ENCODE results near the gene AHRR. TPM values are rescaled to one million over a fixed set of nuclear protein-coding genes. Genes with fewer than 3 reads are reported as not detected.
"Not testable (repeated sequence)": the region's sequence is repeated elsewhere in the genome, so short reads cannot be mapped to it uniquely, and the experiment has no call there.

AHRR gene
- total RNA-seq, 1 experiment from 2014 or later, result 2.6 TPM

GRCh38 chr5:398475-399295 is 77.2 kb downstream of the AHRR start:
- H3K4me1 ChIP-seq (ENCODE audit: low read length), result peaks cover 24% of the 10 kb centered on the region
- no peaks in the 10 kb centered on the region for H3K9me2 ChIP-seq (replicated peaks; ENCODE audit: insufficient read depth, low read length)
- H3K4me2 ChIP-seq (ENCODE audit: low read depth, low read length, poor library complexity, severe bottlenecking), result peak overlapping the region; percentile 65
- no peak overlapping the region for H3K4me3 ChIP-seq (ENCODE audit: low read length)
- no peaks in the 10 kb centered on the region for H3K79me2 ChIP-seq (ENCODE audit: low read length)
- no peak for DNase-seq
- peaks cover 5% of the 10 kb centered on the region; the same call in 1 of the 2 replicates for H4K20me1 ChIP-seq (ENCODE audit: insufficient read depth, low read depth, low read length)
- no peak overlapping the region for H2AFZ ChIP-seq (ENCODE audit: low read length)
- H3K36me3 ChIP-seq (ENCODE audit: insufficient read depth, low read length), result no peaks in the 10 kb centered on the region
- no peaks in the 10 kb centered on the region for H3K27me3 ChIP-seq (ENCODE audit: low read length)
- no peak overlapping the region for H3K27ac ChIP-seq (ENCODE audit: low read length)
- 0 out of 2 replicates have a peak overlapping the region, but pooled peaks have one; percentile 54 for H3K9ac ChIP-seq (ENCODE audit: low read length)
- no peaks in the 10 kb centered on the region for H3K9me3 ChIP-seq (ENCODE audit: low read length)

GRCh38 chr5:399296-400281 is 78.1 kb downstream of the AHRR start:
- H2AFZ ChIP-seq (ENCODE audit: low read length), result no peak overlapping the region
- DNase-seq, result peak; percentile 79
- peak overlapping the region; percentile 36; the same call in 1 of the 2 replicates for H3K4me3 ChIP-seq (ENCODE audit: low read length)
- H3K9me2 ChIP-seq (replicated peaks; ENCODE audit: insufficient read depth, low read length), result no peaks in the 10 kb centered on the region
- no peaks in the 10 kb centered on the region for H3K9me3 ChIP-seq (ENCODE audit: low read length)
- no peaks in the 10 kb centered on the region for H3K36me3 ChIP-seq (ENCODE audit: insufficient read depth, low read length)
- peaks cover 24% of the 10 kb centered on the region for H3K4me1 ChIP-seq (ENCODE audit: low read length)
- peak overlapping the region; percentile 65 for H3K4me2 ChIP-seq (ENCODE audit: low read depth, low read length, poor library complexity, severe bottlenecking)
- peak overlapping the region; percentile 54 for H3K9ac ChIP-seq (ENCODE audit: low read length)
- H3K27ac ChIP-seq (ENCODE audit: low read length), result no peak overlapping the region
- H3K79me2 ChIP-seq (ENCODE audit: low read length), result no peaks in the 10 kb centered on the region
- peaks cover 5% of the 10 kb centered on the region; the same call in 1 of the 2 replicates for H4K20me1 ChIP-seq (ENCODE audit: insufficient read depth, low read depth, low read length)
- H3K27me3 ChIP-seq (ENCODE audit: low read length), result no peaks in the 10 kb centered on the region

DNA sequence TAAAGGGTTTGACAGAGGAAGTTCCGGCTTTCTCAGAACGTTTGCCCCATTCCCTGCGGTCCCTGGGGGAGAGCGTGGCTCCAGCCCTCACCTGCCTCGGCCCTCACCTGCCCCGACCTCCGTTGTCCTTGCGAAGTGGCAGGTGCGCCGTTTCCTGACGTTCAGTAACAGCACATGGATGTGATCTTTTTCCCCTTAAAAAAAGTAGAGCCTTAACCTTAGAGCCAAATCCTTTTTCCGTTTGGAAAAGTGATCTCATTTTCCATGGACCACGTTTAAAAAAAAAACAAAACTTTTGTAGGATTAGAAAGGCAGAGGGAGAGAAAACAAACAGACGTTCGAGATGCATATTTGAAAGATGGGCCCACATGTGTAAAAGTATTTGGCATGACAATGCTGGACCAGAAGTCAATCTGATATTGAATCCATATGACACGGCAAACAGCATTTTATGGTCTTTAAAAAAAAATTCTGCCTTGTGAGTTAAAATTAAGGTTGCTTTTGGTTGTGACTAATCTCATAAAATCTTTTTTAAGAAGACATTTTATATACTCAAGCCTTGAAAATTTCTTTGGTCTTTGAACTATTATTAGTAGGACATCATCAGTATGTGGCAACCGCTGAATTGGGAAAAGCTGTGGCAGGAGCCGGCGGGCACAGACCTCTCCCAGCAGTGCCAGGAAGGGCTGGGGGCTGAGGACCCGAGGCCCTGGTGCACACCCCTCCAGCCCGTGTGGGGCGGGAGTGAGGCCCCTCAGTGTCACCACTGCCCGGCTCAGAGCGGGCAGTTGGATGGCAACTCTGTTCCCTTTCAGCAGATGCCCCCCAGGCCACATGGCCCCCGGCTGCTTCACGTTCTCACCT is 79.0 kb downstream of the AHRR start:
- H3K4me2 ChIP-seq (ENCODE audit: low read depth, low read length, poor library complexity, severe bottlenecking), result peak overlapping the region; percentile 65
- no peak for DNase-seq
- H3K27ac ChIP-seq (ENCODE audit: low read length), result no peak overlapping the region
- peaks cover 5% of the 10 kb centered on the region; the same call in 1 of the 2 replicates for H4K20me1 ChIP-seq (ENCODE audit: insufficient read depth, low read depth, low read length)
- no peaks in the 10 kb centered on the region for H3K9me3 ChIP-seq (ENCODE audit: low read length)
- no peak overlapping the region for H2AFZ ChIP-seq (ENCODE audit: low read length)
- no peaks in the 10 kb centered on the region for H3K79me2 ChIP-seq (ENCODE audit: low read length)
- H3K4me3 ChIP-seq (ENCODE audit: low read length), result peak overlapping the region; percentile 36; the same call in 1 of the 2 replicates
- H3K27me3 ChIP-seq (ENCODE audit: low read length), result no peaks in the 10 kb centered on the region
- H3K36me3 ChIP-seq (ENCODE audit: insufficient read depth, low read length), result no peaks in the 10 kb centered on the region
- H3K9me2 ChIP-seq (replicated peaks; ENCODE audit: insufficient read depth, low read length), result no peaks in the 10 kb centered on the region
- no peak overlapping the region for H3K9ac ChIP-seq (ENCODE audit: low read length)
- peaks cover 24% of the 10 kb centered on the region for H3K4me1 ChIP-seq (ENCODE audit: low read length)

DNA sequence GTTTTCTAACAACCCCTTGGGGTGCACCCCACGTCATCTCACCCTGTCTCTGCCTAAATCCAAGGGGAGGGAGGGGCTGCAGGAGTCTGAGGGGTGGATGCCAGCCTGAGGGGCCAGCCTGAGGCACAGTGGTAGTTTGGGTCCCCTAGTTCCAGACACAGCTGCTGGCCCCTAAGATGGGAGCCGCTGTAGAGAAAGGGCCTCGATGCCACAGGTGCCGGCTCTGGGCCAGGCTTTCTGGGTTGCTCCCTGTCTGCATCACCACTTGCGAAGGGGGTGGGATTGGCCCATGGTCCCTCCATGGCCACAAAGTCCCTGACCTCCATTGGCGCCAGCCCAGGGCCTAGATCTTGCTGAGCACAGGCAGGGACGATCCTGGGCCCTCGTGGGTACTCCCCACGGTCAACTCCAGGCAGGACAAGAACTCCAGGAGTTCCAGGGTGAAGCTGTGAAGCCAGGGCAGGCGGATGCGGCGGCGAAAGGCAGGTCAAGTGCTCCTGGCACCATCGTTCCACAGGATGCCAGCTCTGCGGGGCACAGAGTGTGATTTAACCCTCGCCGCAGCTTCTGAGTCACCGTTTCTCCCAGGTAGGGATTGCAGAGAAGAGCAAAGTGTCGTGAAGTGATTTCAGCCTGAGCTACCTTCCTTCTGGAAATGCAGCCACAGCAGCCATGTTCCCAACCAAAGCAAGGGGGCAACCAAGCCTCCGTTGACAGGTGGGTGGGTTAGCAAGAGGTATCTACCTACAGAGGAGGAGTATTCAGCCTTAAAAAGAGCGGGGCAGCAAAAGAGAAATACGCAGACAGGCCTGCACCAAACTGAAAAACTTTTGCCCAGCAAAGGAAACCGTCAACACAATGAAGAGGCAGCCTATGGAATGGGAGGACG is 79.9 kb downstream of the AHRR start:
- no peak overlapping the region for H3K9ac ChIP-seq (ENCODE audit: low read length)
- no peak overlapping the region for H3K4me3 ChIP-seq (ENCODE audit: low read length)
- H3K9me3 ChIP-seq (ENCODE audit: low read length), result no peaks in the 10 kb centered on the region
- no peak overlapping the region for H2AFZ ChIP-seq (ENCODE audit: low read length)
- H3K36me3 ChIP-seq (ENCODE audit: insufficient read depth, low read length), result no peaks in the 10 kb centered on the region
- H3K79me2 ChIP-seq (ENCODE audit: low read length), result no peaks in the 10 kb centered on the region
- H3K27me3 ChIP-seq (ENCODE audit: low read length), result no peaks in the 10 kb centered on the region
- peaks cover 24% of the 10 kb centered on the region for H3K4me1 ChIP-seq (ENCODE audit: low read length)
- H3K4me2 ChIP-seq (ENCODE audit: low read depth, low read length, poor library complexity, severe bottlenecking), result no peak overlapping the region
- DNase-seq, result no peak
- H3K9me2 ChIP-seq (replicated peaks; ENCODE audit: insufficient read depth, low read length), result no peaks in the 10 kb centered on the region
- peaks cover 5% of the 10 kb centered on the region; the same call in 1 of the 2 replicates for H4K20me1 ChIP-seq (ENCODE audit: insufficient read depth, low read depth, low read length)
- no peak overlapping the region for H3K27ac ChIP-seq (ENCODE audit: low read length)

DNA sequence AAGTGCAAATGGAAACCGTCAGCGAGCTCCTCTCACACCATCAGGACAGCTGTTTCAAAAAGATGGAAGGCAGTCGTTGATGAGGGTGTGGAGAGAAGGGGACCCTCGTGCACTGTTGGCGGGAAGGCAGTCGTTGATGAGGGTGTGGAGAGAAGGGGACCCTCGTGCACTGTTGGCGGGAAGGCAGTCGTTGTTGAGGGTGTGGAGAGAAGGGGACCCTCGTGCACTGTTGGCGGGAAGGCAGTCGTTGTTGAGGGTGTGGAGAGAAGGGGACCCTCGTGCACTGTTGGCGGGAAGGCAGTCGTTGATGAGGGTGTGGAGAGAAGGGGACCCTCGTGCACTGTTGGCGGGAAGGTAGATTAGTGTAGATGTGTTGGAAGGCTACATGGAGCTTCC is 80.7 kb downstream of the AHRR start:
- H3K4me3 ChIP-seq (ENCODE audit: low read length); H4K20me1 ChIP-seq (ENCODE audit: insufficient read depth, low read depth, low read length); H3K79me2 ChIP-seq (ENCODE audit: low read length); H2AFZ ChIP-seq (ENCODE audit: low read length); H3K27me3 ChIP-seq (ENCODE audit: low read length); H3K27ac ChIP-seq (ENCODE audit: low read length); H3K9me3 ChIP-seq (ENCODE audit: low read length); H3K36me3 ChIP-seq (ENCODE audit: insufficient read depth, low read length); H3K4me2 ChIP-seq (ENCODE audit: low read depth, low read length, poor library complexity, severe bottlenecking); DNase-seq; H3K9me2 ChIP-seq (replicated peaks; ENCODE audit: insufficient read depth, low read length); H3K9ac ChIP-seq (ENCODE audit: low read length): not testable (repeated sequence)
- peaks cover 24% of the 10 kb centered on the region for H3K4me1 ChIP-seq (ENCODE audit: low read length)

GRCh38 chr5:402615-403359 is 81.3 kb downstream of the AHRR start:
- H3K36me3 ChIP-seq (ENCODE audit: insufficient read depth, low read length), result no peaks in the 10 kb centered on the region
- H3K4me2 ChIP-seq (ENCODE audit: low read depth, low read length, poor library complexity, severe bottlenecking), result peak overlapping the region; percentile 27
- H3K27me3 ChIP-seq (ENCODE audit: low read length), result no peaks in the 10 kb centered on the region
- H3K4me1 ChIP-seq (ENCODE audit: low read length), result peaks cover 24% of the 10 kb centered on the region
- no peaks in the 10 kb centered on the region for H3K79me2 ChIP-seq (ENCODE audit: low read length)
- peak; percentile 53 for DNase-seq
- H2AFZ ChIP-seq (ENCODE audit: low read length), result no peak overlapping the region
- peaks cover 5% of the 10 kb centered on the region; the same call in 1 of the 2 replicates for H4K20me1 ChIP-seq (ENCODE audit: insufficient read depth, low read depth, low read length)
- no peaks in the 10 kb centered on the region for H3K9me2 ChIP-seq (replicated peaks; ENCODE audit: insufficient read depth, low read length)
- no peak overlapping the region for H3K27ac ChIP-seq (ENCODE audit: low read length)
- H3K9me3 ChIP-seq (ENCODE audit: low read length), result no peaks in the 10 kb centered on the region
- H3K4me3 ChIP-seq (ENCODE audit: low read length), result no peak overlapping the region
- no peak overlapping the region for H3K9ac ChIP-seq (ENCODE audit: low read length)

All from Karpas-422 (cell line).